KOPT-K1 (cell line): Measurements from ENCODE around the gene C1QTNF9.

Experiments
- H3K27ac ChIP-seq: fragments of 200-600 bp; sonication (generic); 2 replicates; pipeline ENCODE4 v1.5.1; 2016; ENCODE audit warnings: antibody characterized with exemption, mild to moderate bottlenecking, low read depth, low read length; ENCODE audit not compliant: poor library complexity, severe bottlenecking
- H3K36me3 ChIP-seq: fragments of 200-600 bp; sonication (generic); 2 replicates; pipeline ENCODE4 v1.5.1; 2017; ENCODE audit warnings: antibody characterized with exemption, mild to moderate bottlenecking, low read length, moderate library complexity; ENCODE audit not compliant: insufficient read depth
- H3K9me3 ChIP-seq: fragments of 200-600 bp; sonication (generic); 2 replicates; pipeline ENCODE4 v1.5.1; 2017; ENCODE audit warnings: antibody characterized with exemption, low read length, mild to moderate bottlenecking; ENCODE audit not compliant: insufficient read depth, poor library complexity, severe bottlenecking

C1QTNF9 gene

DNA sequence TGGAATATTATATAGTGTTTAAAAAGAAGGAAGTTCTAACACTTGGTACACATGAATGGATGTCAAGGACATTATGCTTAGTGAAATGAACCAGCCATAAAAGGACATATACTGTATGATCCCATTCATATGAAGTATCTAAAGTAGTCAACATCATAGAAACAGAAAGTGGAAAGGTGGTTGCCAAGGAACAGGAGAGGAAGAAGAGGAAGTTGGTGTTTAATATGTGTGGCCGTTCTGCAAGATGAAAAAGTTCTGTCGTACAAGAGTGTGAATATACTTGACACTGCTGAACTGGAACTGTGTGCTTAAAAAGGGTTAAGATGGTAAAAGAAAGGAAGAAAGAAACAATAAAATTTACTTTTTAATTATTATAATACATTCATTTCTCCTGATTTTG, 33.1 kb upstream of the C1QTNF9 start:
- H3K27ac ChIP-seq: no peak overlapping the region

DNA sequence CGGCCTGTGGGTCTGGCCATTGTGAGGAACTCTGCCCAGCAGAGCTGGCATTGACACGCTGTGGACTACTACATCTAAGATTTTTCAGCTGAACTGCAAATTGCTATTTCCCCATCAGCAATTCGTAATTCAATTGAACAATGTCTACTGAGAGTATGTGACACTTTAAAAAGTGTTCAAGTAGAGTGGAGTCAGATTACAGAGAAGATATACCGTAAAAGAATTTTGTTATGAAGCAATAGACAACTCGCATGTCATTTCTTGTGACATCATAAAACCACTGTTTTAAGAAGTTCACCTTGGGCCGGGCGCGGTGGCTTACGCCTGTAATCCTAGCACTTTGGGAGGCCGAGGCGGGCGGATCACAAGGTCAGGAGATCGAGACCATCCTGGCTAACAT, 32.5 kb upstream of the C1QTNF9 start:
- Histone ChIP-seq H3K27ac (no peak overlapping the region), H3K36me3 (peaks cover 27% of the 10 kb centered on the region; the same call in 1 of the 2 replicates), H3K9me3 (no peaks in the 10 kb centered on the region)

More for the DNA sequence above, 33.1 kb upstream of the C1QTNF9 start:
- no peaks in the 10 kb centered on the region for H3K9me3 ChIP-seq
- H3K36me3 ChIP-seq: peaks cover 22% of the 10 kb centered on the region; the same call in 1 of the 2 replicates

DNA sequence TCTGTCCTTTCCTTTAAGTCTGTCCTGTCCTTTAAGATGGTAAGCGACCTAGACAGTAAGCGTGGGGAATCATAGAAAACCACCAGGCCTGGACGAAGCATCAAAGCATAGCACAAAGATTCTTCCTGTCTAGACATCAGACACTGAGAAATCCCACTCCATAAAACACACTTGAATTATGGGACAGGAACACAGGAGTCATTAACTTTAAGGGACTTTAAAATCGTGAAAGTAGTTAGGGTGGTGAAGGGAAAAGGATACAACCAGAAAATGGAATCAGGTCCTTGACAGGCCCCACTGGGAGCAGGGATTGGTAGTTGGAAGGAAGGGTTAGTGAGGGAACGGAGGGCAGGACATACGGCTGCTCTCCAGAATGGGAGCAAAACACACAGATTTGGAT, 31.6 kb upstream of the C1QTNF9 start:
- H3K27ac ChIP-seq: no peak overlapping the region
- peaks cover 35% of the 10 kb centered on the region for H3K36me3 ChIP-seq
- H3K9me3 ChIP-seq: no peaks in the 10 kb centered on the region

DNA sequence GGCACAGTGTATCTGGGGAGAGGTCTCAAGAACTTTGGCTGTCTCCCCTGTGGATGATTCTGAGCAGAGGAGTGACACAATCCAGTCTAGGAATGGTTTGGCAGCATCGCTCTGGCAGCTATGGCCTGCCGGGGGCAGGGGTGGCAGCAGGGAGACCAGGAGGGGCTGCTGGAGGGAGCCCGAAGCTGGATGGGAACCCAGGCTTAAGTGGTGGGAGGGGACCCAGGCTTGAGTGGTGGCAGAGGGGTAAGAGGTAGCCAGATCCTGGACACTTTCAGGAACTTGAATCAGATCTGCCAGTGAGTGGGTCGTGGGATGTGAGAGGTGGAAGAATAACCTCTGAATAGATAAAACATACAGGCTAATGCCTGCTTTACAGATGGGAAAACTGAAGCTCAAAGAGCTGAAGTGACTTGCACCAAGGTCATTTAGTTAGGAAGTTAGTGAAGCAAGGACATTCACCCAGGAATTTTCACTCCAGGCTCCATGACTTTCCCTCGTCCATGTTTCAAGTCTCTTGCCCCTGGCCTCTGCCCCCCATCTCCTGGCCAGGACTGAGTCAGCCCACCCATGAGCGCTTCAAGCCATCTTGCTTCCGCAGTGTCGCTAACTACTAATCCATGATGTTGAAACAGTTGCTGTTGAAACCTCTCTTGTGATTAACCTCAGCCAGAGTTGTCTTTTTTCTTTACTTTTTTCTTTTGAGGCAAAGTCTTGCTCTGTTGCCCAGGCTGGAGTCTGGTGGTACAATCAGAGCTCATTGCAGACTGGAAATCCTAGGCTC, 29.9 kb upstream of the C1QTNF9 start:
- no peaks in the 10 kb centered on the region for H3K9me3 ChIP-seq
- no peak overlapping the region for H3K27ac ChIP-seq

DNA sequence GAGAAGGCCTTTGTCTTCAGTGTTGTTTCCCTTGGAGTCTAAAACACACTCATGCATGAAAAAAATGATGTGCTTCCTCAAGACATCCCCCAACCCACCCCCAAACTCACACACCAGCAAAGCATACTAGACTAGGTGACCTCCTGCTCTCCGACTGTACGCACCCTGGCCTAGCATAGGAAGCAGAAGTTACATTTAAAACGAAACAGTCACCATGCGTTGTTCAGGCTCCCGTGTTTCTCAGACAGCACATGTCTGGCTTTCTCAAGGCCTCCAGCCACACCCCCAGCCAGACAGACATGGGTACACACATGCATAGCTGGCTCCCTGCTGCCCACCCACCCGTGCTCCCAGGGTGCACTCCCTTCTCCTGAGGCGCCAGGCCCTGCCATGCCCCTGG, 28.7 kb upstream of the C1QTNF9 start:
- no peaks in the 10 kb centered on the region for H3K9me3 ChIP-seq
- H3K27ac ChIP-seq: no peak overlapping the region
- peaks cover 59% of the 10 kb centered on the region for H3K36me3 ChIP-seq

More for the DNA sequence above, 29.9 kb upstream of the C1QTNF9 start:
- peaks cover 47% of the 10 kb centered on the region for H3K36me3 ChIP-seq

- Histone ChIP-seq H3K36me3 (peaks cover 66% of the 10 kb centered on the region), H3K9me3 (no peaks in the 10 kb centered on the region), H3K27ac (no peak overlapping the region)
Measured at GRCh38 chr13:24281188-24282008, 28.0 kb upstream of the C1QTNF9 start.

DNA sequence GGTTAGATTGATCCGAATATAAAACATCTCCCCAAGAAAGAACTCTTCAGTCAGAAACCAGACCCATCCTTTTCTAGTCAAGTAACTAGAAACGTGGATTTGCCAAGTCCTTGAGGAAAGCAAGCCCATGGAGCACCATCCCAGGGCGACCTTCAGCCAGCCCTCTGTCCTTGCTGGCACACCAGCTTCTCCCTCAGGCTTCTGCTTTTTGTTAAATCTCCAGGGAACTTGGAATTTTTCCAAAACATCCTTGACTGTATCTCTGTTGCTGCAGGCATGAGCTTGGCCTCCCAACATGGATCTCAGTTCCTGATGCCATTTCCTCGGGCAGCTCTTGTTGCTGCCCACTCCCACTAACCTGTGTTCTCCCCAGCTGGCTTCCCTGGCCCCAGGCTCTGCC, 27.1 kb upstream of the C1QTNF9 start:
- Histone ChIP-seq H3K9me3 (no peaks in the 10 kb centered on the region), H3K36me3 (peaks cover 75% of the 10 kb centered on the region), H3K27ac (no peak overlapping the region)

DNA sequence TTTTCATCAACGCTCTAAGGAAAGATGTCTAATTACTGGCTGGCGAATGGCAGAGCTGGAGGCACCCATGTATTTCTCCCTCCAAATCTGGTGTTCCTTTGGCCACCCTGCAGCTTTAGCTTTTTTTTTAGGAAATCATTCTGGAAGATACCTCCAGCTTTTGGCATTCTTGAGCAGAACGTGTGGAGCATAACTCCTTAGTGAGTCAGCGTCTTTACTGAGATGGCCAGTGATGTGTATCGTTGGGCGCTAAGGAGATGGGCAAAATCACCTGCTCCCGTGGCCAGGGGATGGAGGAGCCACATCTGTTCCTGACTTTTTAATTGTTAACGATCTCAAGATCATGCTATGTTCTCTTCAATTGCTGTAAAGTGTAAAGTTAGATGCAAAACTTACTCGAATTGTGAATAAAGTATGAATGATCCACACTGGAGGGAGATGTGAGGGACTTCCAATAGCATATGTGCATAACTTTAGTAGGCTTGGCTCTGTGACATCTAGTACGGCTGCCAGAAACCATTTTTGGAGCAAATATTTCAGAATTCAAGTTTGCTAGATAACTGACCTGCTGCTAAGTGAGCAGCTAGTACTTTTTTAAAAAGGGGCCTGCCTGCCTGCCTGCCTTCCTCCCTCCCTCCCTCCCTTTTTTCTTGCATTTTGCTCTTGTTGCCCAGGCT, 24.4 kb upstream of the C1QTNF9 start:
- Histone ChIP-seq H3K36me3 (peaks cover 100% of the 10 kb centered on the region), H3K9me3 (no peaks in the 10 kb centered on the region), H3K27ac (no peak overlapping the region)

GRCh38 chr13:24286624-24287023, 22.8 kb upstream of the C1QTNF9 start:
- Histone ChIP-seq H3K36me3 (peaks cover 98% of the 10 kb centered on the region), H3K9me3 (no peaks in the 10 kb centered on the region), H3K27ac (no peak overlapping the region)

DNA sequence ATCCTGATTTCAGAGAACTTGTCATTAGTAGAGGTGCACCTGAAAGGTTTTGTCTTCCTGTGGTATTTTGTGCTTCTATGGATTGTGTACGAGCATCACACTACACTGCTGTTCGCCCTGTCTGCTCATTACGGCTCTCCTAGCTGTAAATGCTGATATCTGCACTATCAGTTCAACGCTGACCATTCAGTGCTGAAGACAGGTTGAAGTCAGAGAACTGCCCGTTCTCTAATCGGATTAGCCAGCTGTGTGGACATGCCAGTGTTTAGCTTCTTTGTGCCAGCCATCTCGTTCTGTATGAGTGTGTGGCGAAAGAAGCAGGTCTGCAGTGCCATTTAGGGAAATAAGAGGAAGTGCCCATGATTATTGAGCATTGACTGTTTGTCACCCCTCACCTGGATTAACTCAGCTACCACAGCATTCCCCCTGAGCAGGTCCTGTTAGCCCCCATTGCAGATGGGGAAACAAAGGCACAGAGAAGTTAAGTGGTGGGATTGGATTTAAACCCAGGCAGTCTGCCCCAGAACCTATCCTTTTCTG, 21.6 kb upstream of the C1QTNF9 start:
- Histone ChIP-seq H3K36me3 (peaks cover 97% of the 10 kb centered on the region), H3K9me3 (no peaks in the 10 kb centered on the region), H3K27ac (no peak overlapping the region)

DNA sequence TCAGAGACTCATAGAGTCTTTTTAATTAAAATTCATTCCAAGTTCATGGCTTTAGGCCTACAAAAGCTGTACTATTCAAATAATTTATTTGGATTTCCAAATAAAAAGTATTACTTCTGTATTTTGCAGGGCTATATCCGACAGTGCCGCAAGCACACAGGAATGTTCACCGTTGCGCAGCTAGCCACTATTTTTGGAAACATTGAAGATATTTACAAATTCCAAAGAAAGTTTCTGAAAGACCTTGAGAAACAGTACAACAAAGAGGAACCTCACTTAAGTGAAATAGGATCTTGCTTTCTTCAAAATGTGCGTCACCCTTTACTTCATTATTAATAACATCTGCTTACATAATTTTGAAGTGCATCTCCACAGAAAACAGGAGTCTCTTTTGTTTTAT, 20.5 kb upstream of the C1QTNF9 start:
- no peak overlapping the region for H3K27ac ChIP-seq

DNA sequence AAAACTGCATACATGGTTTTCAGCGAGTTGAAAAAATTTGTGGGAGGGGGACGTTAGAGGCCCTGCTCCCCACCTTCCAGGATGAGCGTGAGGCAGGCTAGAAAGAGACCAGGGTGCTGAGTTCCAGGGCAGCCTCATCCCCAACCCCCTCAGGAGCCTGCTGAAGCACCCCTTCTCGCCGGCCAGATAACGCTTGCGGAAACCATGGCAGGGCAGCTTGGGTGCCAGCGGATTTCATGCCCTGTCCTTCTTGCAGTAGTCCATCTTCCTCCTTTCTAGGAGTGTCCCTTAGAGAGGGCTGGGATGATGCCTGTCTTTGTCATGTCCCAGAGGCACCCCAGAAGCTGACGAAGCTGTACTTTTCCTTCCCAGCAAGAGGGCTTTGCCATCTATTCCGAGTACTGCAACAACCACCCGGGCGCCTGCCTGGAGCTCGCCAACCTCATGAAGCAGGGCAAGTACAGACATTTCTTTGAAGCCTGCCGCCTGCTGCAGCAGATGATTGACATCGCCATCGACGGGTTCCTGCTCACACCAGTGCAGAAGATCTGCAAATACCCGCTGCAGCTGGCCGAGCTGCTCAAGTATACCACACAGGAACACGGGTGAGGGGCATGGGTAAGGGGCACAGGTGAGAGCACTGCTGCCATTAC, 19.0 kb upstream of the C1QTNF9 start:
- peaks cover 97% of the 10 kb centered on the region for H3K36me3 ChIP-seq
- H3K27ac ChIP-seq: no peak overlapping the region
- H3K9me3 ChIP-seq: no peaks in the 10 kb centered on the region

More for the DNA sequence above, 20.5 kb upstream of the C1QTNF9 start:
- Histone ChIP-seq H3K9me3 (no peaks in the 10 kb centered on the region), H3K36me3 (peaks cover 97% of the 10 kb centered on the region)

DNA sequence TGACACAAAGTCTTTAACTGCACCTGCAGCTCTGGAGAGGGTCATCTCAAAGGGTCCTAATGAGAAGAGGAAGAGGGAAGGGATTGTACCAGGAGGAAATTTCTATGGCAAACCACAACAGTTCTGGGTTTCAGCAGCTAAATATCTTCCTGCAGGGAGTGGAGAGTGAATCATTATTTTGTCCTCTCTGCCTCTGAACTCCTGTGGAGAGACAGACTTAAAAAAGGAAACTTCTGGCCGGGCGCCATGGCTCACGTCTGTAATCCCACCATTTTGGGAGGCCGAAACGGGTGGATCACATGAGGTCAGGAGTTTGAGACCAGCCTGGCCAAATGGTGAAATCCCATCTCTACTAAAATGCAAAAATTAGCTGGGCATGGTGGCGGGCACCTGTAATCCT, 16.9 kb upstream of the C1QTNF9 start:
- Histone ChIP-seq H3K36me3 (peaks cover 97% of the 10 kb centered on the region), H3K9me3 (no peaks in the 10 kb centered on the region), H3K27ac (no peak overlapping the region)

DNA sequence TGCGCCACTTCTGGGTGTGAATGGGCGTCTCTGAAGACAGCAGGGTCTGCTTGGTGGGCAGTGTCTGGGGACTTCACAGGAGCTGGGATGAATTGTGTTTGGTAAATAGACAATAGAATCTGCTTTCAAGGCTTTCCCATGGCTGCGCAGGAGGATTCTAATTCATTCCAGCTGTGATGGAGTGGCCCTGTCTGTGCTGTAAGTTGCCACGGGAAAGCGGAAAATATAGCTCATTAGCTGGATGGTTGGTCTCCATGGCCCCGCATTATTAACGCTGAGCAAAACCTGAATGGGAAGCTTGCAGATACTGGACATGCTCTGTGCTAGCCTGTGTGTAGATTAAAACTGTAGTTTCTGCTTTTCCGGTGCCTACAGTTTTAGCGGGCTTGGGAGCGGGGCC, 15.6 kb upstream of the C1QTNF9 start:
- Histone ChIP-seq H3K27ac (no peak overlapping the region), H3K36me3 (peaks cover 97% of the 10 kb centered on the region), H3K9me3 (no peaks in the 10 kb centered on the region)
